ENCODE data around the gene NOC3L.

- TF ChIP-seq SMC3 (IDR thresholded peaks at IDR 0.05; ENCODE audit: low read depth, low read length) (no peak), CTCF (conservative IDR thresholded peaks at IDR 0.05; ENCODE audit: low read depth, low read length) (no peak), POLR2A (IDR thresholded peaks at IDR 0.05; ENCODE audit: low read depth, low read length) (no peak), RAD21 (IDR thresholded peaks at IDR 0.05; ENCODE audit: low read length) (no peak), MXI1 (IDR thresholded peaks at IDR 0.05; ENCODE audit: borderline replicate concordance, low read depth, low read length) (no peak), RFX5 (IDR thresholded peaks at IDR 0.05; ENCODE audit: low read depth, low read length) (no peak), RCOR1 (IDR thresholded peaks at IDR 0.05; ENCODE audit: insufficient replicate concordance, low read length) (no peak), MAFK (IDR thresholded peaks at IDR 0.05; ENCODE audit: low read depth, low read length) (no peak), FOS (IDR thresholded peaks at IDR 0.05; ENCODE audit: low read depth, low read length) (no peak), BHLHE40 (IDR thresholded peaks at IDR 0.05; ENCODE audit: low read depth, low read length) (no peak), USF2 (IDR thresholded peaks at IDR 0.05; ENCODE audit: low read depth, low read length) (no peak), CEBPB (IDR thresholded peaks at IDR 0.05; ENCODE audit: low read depth, low read length) (no peak), MAZ (IDR thresholded peaks at IDR 0.05; ENCODE audit: borderline replicate concordance, low read depth, low read length) (no peak), CHD1 (IDR thresholded peaks at IDR 0.05; ENCODE audit: low read depth, low read length) (no peak)
Measured at GRCh38 chr10:94328613-94329012, 34.1 kb downstream of the NOC3L start.
